ENCODE results near the gene PDCD1LG2.
"Not testable (repeated sequence)": the region's sequence is repeated elsewhere in the genome, so short reads cannot be mapped to it uniquely, and the experiment has no call there.

DNA sequence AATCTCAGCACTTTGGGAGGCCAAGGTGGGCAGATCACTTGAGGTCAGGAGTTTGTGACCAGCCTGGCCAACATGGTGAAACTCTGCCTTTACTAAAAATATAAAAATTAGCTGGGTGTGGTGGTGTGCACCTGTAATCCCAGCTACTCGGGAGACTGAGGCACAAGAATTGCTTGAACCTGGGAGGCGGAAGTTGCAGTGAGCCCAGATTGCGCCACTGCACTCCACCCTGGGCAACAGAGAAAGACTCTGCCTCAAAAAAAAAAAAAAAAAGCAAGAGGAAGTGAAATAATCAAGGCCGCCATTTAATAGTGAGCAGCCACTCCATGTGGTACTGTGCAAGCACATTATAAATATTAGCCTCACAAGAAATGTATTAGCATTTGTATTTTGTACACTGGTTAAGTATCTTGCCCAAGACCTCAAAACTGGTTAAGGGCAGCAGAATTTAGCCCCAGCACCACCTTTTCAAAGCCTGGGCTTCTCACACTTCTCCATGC lies 45.5 kb upstream of the PDCD1LG2 start:
- TF ChIP-seq EZH2 (IDR thresholded peaks at IDR 0.05; ENCODE audit: borderline replicate concordance); EZH2phosphoT487 (IDR thresholded peaks at IDR 0.05; ENCODE audit: low read depth, severe bottlenecking, unreplicated experiment): not testable (repeated sequence)

All from hepatocyte (in vitro differentiated cells).